Measurements from ENCODE around the gene DYNC1LI1.

DNA sequence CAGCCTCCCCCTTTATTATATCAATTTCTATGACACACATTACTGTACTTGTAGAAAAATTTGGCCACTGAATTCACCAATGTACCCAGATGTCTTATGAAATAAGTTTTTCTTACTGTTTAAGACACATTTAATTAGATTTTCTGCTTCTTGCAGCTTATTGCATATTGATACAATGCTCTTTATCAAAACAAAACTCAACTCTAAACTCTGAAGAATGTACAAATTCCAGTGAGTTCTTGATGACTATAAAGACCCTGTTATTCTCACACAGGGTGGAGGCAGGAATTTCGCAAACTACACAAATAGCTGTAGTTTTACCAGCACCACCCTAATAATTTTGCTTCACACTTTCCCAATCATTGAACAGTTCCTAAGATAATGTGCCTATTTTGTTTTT is 90.1 kb downstream of the DYNC1LI1 start:
- TF ChIP-seq, protein P1, sequence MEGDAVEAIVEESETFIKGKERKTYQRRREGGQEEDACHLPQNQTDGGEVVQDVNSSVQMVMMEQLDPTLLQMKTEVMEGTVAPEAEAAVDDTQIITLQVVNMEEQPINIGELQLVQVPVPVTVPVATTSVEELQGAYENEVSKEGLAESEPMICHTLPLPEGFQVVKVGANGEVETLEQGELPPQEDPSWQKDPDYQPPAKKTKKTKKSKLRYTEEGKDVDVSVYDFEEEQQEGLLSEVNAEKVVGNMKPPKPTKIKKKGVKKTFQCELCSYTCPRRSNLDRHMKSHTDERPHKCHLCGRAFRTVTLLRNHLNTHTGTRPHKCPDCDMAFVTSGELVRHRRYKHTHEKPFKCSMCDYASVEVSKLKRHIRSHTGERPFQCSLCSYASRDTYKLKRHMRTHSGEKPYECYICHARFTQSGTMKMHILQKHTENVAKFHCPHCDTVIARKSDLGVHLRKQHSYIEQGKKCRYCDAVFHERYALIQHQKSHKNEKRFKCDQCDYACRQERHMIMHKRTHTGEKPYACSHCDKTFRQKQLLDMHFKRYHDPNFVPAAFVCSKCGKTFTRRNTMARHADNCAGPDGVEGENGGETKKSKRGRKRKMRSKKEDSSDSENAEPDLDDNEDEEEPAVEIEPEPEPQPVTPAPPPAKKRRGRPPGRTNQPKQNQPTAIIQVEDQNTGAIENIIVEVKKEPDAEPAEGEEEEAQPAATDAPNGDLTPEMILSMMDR (IDR thresholded peaks at IDR 0.05; ENCODE audit: low read depth, low read length, missing input control), result no peak
- TF ChIP-seq SP1 (IDR thresholded peaks at IDR 0.05) (no peak), JUND (IDR thresholded peaks at IDR 0.05) (no peak), EGR1 (IDR thresholded peaks at IDR 0.05; ENCODE audit: low read depth in 2 of 2) (no peak), TAF1 (conservative IDR thresholded peaks at IDR 0.05) (no peak), FOXA1 (IDR thresholded peaks at IDR 0.05) (no peak), YY1 (IDR thresholded peaks at IDR 0.05) (no peak), HNF4G (IDR thresholded peaks at IDR 0.05) (no peak), RAD21 (IDR thresholded peaks at IDR 0.05) (no peak), HNF4A (conservative IDR thresholded peaks at IDR 0.05) (no peak), RXRA (IDR thresholded peaks at IDR 0.05) (no peak)
- TF ChIP-seq, protein P2, sequence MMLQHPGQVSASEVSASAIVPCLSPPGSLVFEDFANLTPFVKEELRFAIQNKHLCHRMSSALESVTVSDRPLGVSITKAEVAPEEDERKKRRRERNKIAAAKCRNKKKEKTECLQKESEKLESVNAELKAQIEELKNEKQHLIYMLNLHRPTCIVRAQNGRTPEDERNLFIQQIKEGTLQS (IDR thresholded peaks at IDR 0.05), result no peak
- TF ChIP-seq, protein P3, sequence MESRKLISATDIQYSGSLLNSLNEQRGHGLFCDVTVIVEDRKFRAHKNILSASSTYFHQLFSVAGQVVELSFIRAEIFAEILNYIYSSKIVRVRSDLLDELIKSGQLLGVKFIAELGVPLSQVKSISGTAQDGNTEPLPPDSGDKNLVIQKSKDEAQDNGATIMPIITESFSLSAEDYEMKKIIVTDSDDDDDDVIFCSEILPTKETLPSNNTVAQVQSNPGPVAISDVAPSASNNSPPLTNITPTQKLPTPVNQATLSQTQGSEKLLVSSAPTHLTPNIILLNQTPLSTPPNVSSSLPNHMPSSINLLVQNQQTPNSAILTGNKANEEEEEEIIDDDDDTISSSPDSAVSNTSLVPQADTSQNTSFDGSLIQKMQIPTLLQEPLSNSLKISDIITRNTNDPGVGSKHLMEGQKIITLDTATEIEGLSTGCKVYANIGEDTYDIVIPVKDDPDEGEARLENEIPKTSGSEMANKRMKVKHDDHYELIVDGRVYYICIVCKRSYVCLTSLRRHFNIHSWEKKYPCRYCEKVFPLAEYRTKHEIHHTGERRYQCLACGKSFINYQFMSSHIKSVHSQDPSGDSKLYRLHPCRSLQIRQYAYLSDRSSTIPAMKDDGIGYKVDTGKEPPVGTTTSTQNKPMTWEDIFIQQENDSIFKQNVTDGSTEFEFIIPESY (IDR thresholded peaks at IDR 0.05), result no peak
- TF ChIP-seq, protein P4, sequence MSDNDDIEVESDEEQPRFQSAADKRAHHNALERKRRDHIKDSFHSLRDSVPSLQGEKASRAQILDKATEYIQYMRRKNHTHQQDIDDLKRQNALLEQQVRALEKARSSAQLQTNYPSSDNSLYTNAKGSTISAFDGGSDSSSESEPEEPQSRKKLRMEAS (IDR thresholded peaks at IDR 0.05), result no peak
